GM12878 (cell line): ENCODE data around the gene MCOLN2. TPM values are rescaled to one million over a fixed set of nuclear protein-coding genes. Genes with fewer than 3 reads are reported as not detected.

Experiments used
- ATF7 ChIP-seq: fragments of 450-650 bp; IDR thresholded peaks from 2 replicates; pipeline ENCODE4 v1.6.1; 2016; ENCODE audit warnings: low read depth, mild to moderate bottlenecking
- BACH1 ChIP-seq: fragments of 450-650 bp; IDR thresholded peaks from 2 replicates; pipeline ENCODE4 v1.6.1; 2017; ENCODE audit warnings: mild to moderate bottlenecking, borderline replicate concordance
- CREB1 ChIP-seq: IDR thresholded peaks from 2 replicates; pipeline ENCODE4 v1.6.1; 2012; ENCODE audit warnings: low read depth, mild to moderate bottlenecking, inconsistent platforms
- EGR1 ChIP-seq, 2 experiments: IDR thresholded peaks; 1 replicate in 1 of 2; 2 replicates in 1 of 2; pipeline ENCODE4 v1.6.1; 2011 to 2012; ENCODE audit warnings: low read depth in 2 of 2, low read length in 2 of 2, borderline replicate concordance in 1 of 2, mild to moderate bottlenecking in 1 of 2, moderate library complexity in 1 of 2
- GABPA ChIP-seq: IDR thresholded peaks from 2 replicates; pipeline ENCODE4 v1.6.1; 2014; ENCODE audit warnings: antibody characterized with exemption, low read depth, mild to moderate bottlenecking, inconsistent platforms
- HCFC1 ChIP-seq: fragments of 150-350 bp; IDR thresholded peaks from 2 replicates; pipeline ENCODE4 v1.6.1; 2014; ENCODE audit warnings: low read length
- IRF4 ChIP-seq: IDR thresholded peaks from 2 replicates; pipeline ENCODE4 v1.6.1; 2011; ENCODE audit warnings: low read depth, low read length
- LARP7 ChIP-seq: fragments of 450-650 bp; IDR thresholded peaks from 2 replicates; pipeline ENCODE4 v1.6.1; 2017; ENCODE audit warnings: mild to moderate bottlenecking
- MEF2B ChIP-seq: fragments of 450-650 bp; IDR thresholded peaks from 2 replicates; pipeline ENCODE4 v1.6.1; 2018; ENCODE audit warnings: mild to moderate bottlenecking, moderate library complexity; ENCODE audit not compliant: partially characterized antibody, poor library complexity, severe bottlenecking
- NR2F1 ChIP-seq: fragments of 450-650 bp; conservative IDR thresholded peaks from 2 replicates; pipeline ENCODE4 v1.6.1; 2017; ENCODE audit warnings: mild to moderate bottlenecking
- POLR2A ChIP-seq: IDR thresholded peaks from 2 replicates; pipeline ENCODE4 v1.6.1; 2011; ENCODE audit warnings: low read depth, mild to moderate bottlenecking, low read length
- SMC3 ChIP-seq: IDR thresholded peaks from 2 replicates; pipeline ENCODE4 v1.6.1; 2011; ENCODE audit warnings: low read length, improper control_type of control experiment, borderline replicate concordance
- SREBF2 ChIP-seq: IDR thresholded peaks from 2 replicates; pipeline ENCODE4 v1.6.1; 2012; ENCODE audit warnings: mild to moderate bottlenecking, low read length
- TCF12 ChIP-seq: IDR thresholded peaks from 2 replicates; pipeline ENCODE4 v1.6.1; 2011; ENCODE audit warnings: low read depth, mild to moderate bottlenecking, low read length
- ZNF207 ChIP-seq: fragments of 450-650 bp; IDR thresholded peaks from 2 replicates; pipeline ENCODE4 v1.6.1; 2014; ENCODE audit warnings: antibody characterized with exemption, mild to moderate bottlenecking, borderline replicate concordance
- polyA plus RNA-seq, 11 experiments: library from polyadenylated mRNA; depleted of rRNA in 4 of 11; unstranded in 6 of 11; stranded (reverse) in 5 of 11; fragments of >200 nt; fragmentation: Nextera tagmentation in 4 of 11; fragmentation: Illumina TruSeq in 1 of 11; extraction: Ambion mirVana in 4 of 11; extraction: Trizol in 1 of 11; gene quantifications; 1 replicate in 1 of 11; 2 replicates in 10 of 11; pipeline versions ENCODE4 v1.2.1 to v1.2.3, GENCODE V29; 2011 to 2016; ENCODE audit warnings: inconsistent platforms in 2 of 11, missing spikeins in 2 of 11, low read depth in 1 of 11
- total RNA-seq, 4 experiments: library from RNA; depleted of rRNA in 3 of 4; stranded (reverse); fragments of >200 nt in 3 of 4; fragmentation: Illumina TruSeq in 1 of 4; extraction: Trizol in 1 of 4; gene quantifications; 2 replicates each; pipeline versions ENCODE4 v1.2.1 to v1.2.3, GENCODE V29; 2013 to 2021
- TF ChIP-seq, protein P1 (sequence below): fragments of 450-650 bp; IDR thresholded peaks from 2 replicates; pipeline ENCODE4 v1.6.1; 2017; ENCODE audit warnings: mild to moderate bottlenecking
- TF ChIP-seq, protein P2 (sequence below): fragments of 150-350 bp; IDR thresholded peaks from 2 replicates; pipeline ENCODE4 v1.6.1; 2016; ENCODE audit warnings: low read depth, low read length
- TF ChIP-seq, protein P3 (sequence below): fragments of 450-650 bp; formaldehyde crosslinking; IDR thresholded peaks from 2 replicates; pipeline ENCODE4 v1.5.0; 2022; ENCODE audit warnings: mild to moderate bottlenecking, missing genetic modification characterization
- TF ChIP-seq, protein P4 (sequence below): fragments of 450-650 bp; IDR thresholded peaks from 2 replicates; pipeline ENCODE4 v1.6.1; 2018; ENCODE audit warnings: mild to moderate bottlenecking, low read depth, moderate library complexity; ENCODE audit not compliant: partially characterized antibody

MCOLN2 gene
- total and polyA plus RNA-seq, 10 of the 15 experiments (the other 5 are each of a cell fraction or from before 2014, with no cell fraction given) = 25.9 to 233 (median 109) TPM

- TF ChIP-seq IRF4 = no peak
- TF ChIP-seq, protein P1, sequence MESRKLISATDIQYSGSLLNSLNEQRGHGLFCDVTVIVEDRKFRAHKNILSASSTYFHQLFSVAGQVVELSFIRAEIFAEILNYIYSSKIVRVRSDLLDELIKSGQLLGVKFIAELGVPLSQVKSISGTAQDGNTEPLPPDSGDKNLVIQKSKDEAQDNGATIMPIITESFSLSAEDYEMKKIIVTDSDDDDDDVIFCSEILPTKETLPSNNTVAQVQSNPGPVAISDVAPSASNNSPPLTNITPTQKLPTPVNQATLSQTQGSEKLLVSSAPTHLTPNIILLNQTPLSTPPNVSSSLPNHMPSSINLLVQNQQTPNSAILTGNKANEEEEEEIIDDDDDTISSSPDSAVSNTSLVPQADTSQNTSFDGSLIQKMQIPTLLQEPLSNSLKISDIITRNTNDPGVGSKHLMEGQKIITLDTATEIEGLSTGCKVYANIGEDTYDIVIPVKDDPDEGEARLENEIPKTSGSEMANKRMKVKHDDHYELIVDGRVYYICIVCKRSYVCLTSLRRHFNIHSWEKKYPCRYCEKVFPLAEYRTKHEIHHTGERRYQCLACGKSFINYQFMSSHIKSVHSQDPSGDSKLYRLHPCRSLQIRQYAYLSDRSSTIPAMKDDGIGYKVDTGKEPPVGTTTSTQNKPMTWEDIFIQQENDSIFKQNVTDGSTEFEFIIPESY = no peak
- TF ChIP-seq, protein P2, sequence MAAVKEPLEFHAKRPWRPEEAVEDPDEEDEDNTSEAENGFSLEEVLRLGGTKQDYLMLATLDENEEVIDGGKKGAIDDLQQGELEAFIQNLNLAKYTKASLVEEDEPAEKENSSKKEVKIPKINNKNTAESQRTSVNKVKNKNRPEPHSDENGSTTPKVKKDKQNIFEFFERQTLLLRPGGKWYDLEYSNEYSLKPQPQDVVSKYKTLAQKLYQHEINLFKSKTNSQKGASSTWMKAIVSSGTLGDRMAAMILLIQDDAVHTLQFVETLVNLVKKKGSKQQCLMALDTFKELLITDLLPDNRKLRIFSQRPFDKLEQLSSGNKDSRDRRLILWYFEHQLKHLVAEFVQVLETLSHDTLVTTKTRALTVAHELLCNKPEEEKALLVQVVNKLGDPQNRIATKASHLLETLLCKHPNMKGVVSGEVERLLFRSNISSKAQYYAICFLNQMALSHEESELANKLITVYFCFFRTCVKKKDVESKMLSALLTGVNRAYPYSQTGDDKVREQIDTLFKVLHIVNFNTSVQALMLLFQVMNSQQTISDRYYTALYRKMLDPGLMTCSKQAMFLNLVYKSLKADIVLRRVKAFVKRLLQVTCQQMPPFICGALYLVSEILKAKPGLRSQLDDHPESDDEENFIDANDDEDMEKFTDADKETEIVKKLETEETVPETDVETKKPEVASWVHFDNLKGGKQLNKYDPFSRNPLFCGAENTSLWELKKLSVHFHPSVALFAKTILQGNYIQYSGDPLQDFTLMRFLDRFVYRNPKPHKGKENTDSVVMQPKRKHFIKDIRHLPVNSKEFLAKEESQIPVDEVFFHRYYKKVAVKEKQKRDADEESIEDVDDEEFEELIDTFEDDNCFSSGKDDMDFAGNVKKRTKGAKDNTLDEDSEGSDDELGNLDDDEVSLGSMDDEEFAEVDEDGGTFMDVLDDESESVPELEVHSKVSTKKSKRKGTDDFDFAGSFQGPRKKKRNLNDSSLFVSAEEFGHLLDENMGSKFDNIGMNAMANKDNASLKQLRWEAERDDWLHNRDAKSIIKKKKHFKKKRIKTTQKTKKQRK = no peak
- peak; percentile 84 for TF ChIP-seq NR2F1
- TF ChIP-seq LARP7 = no peak; the same call in 1 of the 2 replicates
- TF ChIP-seq HCFC1 = no peak
- TF ChIP-seq ATF7 = no peak
- no peak for TF ChIP-seq ZNF207
- TF ChIP-seq SREBF2 = no peak
- TF ChIP-seq SMC3 = no peak
- TF ChIP-seq, protein P3, sequence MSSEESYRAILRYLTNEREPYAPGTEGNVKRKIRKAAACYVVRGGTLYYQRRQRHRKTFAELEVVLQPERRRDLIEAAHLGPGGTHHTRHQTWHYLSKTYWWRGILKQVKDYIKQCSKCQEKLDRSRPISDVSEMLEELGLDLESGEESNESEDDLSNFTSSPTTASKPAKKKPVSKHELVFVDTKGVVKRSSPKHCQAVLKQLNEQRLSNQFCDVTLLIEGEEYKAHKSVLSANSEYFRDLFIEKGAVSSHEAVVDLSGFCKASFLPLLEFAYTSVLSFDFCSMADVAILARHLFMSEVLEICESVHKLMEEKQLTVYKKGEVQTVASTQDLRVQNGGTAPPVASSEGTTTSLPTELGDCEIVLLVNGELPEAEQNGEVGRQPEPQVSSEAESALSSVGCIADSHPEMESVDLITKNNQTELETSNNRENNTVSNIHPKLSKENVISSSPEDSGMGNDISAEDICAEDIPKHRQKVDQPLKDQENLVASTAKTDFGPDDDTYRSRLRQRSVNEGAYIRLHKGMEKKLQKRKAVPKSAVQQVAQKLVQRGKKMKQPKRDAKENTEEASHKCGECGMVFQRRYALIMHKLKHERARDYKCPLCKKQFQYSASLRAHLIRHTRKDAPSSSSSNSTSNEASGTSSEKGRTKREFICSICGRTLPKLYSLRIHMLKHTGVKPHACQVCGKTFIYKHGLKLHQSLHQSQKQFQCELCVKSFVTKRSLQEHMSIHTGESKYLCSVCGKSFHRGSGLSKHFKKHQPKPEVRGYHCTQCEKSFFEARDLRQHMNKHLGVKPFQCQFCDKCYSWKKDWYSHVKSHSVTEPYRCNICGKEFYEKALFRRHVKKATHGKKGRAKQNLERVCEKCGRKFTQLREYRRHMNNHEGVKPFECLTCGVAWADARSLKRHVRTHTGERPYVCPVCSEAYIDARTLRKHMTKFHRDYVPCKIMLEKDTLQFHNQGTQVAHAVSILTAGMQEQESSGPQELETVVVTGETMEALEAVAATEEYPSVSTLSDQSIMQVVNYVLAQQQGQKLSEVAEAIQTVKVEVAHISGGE (CRISPR knock-in tag) = peak; percentile 64
- TF ChIP-seq EGR1 (IDR thresholded peaks at IDR 0.05; ENCODE audit: borderline replicate concordance in 1 of 2, low read depth in 2 of 2, low read length in 2 of 2) = peak in 1 of 2 experiments; percentile 67; a peak in 1 of 3 replicates
- TF ChIP-seq, protein P4, sequence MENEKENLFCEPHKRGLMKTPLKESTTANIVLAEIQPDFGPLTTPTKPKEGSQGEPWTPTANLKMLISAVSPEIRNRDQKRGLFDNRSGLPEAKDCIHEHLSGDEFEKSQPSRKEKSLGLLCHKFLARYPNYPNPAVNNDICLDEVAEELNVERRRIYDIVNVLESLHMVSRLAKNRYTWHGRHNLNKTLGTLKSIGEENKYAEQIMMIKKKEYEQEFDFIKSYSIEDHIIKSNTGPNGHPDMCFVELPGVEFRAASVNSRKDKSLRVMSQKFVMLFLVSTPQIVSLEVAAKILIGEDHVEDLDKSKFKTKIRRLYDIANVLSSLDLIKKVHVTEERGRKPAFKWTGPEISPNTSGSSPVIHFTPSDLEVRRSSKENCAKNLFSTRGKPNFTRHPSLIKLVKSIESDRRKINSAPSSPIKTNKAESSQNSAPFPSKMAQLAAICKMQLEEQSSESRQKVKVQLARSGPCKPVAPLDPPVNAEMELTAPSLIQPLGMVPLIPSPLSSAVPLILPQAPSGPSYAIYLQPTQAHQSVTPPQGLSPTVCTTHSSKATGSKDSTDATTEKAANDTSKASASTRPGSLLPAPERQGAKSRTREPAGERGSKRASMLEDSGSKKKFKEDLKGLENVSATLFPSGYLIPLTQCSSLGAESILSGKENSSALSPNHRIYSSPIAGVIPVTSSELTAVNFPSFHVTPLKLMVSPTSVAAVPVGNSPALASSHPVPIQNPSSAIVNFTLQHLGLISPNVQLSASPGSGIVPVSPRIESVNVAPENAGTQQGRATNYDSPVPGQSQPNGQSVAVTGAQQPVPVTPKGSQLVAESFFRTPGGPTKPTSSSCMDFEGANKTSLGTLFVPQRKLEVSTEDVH = no peak
- TF ChIP-seq MEF2B = peak; percentile 82
- TF ChIP-seq BACH1 = peak; percentile 58; the same call in 1 of the 2 replicates
- TF ChIP-seq TCF12 = no peak
- peak; percentile 86 for TF ChIP-seq POLR2A
- 0 out of 2 replicates have a peak, but pooled peaks have one; percentile 9 for TF ChIP-seq GABPA
- no peak for TF ChIP-seq CREB1
Observed at GRCh38 chr1:84996846-84997666, at the start of gene MCOLN2 (continued).
